Fibroblast of peridontal ligament (primary cell): ENCODE results near the gene GRB2.
"Not testable (repeated sequence)": the region's sequence is repeated elsewhere in the genome, so short reads cannot be mapped to it uniquely, and the experiment has no call there.

ENCODE experiments used
- DNase-seq: peaks from one replicate; pipeline ENCODE4 v3.0.0-alpha.2; 2010; ENCODE audit errors: extremely low read depth

The GRB2 gene

DNA sequence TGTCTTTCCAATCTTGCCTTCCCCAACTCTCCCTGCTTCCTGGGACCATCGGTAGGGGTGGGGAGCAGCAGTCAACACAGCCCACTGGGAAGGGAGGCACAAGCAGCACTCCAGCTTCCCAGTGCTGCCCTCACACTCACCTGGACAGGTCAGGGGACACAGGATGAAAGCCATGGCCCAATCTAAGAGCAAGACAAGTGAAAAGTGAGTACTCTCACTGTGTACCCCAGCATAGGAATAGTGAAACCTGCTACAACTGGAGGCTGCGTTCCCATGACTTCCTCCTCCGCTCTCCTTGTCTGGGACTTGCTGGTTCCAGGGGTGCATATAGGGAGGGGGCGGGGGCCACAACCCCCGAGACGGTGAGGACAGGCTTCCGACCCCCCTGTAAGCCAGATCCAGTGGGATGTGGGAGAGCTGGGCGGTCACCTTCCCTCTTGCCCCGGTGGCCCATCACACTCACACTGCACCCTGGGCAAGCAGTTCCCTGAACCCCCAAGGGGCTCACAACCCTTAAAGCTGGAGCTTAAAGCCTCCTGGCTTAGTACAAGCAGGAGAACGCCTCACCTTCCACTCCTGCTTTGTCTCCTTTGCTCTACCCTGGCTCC lies 86.8 kb downstream of the GRB2 start:
- DNase-seq = no peak

GRCh38 chr17:75318211-75318610 lies 87.3 kb downstream of the GRB2 start:
- no peak for DNase-seq

DNA sequence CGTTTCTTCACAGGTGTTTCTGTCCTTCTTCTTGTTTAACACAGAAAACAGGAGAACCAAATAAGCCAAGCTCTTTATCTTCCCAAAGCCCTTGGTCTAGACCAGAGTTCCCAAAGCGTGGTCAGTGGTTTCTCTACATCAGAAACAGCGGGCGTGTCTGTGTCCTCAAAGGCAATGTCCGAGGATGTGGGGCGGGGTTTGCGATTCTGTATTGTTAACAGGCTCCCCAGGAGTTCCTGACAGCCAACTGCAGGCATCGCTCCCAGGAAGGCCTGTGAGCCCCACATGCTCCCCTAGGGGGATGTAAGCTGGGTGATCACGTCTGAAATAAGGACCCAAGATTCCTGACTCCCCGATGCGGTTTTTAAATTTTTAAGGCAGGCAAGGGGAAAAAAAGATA lies 87.8 kb downstream of the GRB2 start:
- no peak for DNase-seq

GRCh38 chr17:75316253-75316652 lies 89.2 kb downstream of the GRB2 start:
- no peak for DNase-seq

DNA sequence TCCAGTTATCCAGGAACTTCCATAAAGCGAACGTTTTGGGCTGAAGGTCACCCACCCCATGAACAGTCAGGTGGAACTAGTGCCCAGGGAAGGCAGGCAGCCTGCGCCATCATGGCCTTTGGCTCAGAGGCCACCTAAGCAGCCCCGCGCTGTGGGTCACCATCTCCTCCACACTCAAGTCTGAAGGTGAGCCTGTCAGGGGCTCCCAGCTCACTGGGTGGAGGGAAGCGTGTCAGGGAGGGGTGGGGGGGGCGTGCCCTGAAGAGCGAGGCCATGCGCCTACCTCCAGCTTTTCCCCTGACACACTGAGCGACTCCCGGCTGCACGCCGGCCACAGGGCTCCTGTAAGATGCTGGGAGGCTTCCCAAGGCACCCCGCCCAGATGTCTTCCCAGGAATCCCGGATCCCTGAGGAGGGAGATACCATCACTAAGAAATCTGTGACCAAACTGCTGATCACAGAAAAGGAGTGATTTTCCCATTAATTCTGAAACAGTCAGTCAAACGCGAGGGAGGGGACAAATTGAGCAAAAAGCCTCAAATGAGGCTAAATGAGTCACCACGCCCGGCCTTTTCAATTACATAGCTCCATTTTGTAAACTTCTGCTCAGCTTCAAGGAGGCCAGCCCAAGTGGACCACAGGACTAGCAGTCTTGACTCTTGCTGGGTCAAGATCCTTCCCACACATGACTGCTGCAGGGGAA lies 89.8 kb downstream of the GRB2 start:
- DNase-seq = peak; percentile 67

DNA sequence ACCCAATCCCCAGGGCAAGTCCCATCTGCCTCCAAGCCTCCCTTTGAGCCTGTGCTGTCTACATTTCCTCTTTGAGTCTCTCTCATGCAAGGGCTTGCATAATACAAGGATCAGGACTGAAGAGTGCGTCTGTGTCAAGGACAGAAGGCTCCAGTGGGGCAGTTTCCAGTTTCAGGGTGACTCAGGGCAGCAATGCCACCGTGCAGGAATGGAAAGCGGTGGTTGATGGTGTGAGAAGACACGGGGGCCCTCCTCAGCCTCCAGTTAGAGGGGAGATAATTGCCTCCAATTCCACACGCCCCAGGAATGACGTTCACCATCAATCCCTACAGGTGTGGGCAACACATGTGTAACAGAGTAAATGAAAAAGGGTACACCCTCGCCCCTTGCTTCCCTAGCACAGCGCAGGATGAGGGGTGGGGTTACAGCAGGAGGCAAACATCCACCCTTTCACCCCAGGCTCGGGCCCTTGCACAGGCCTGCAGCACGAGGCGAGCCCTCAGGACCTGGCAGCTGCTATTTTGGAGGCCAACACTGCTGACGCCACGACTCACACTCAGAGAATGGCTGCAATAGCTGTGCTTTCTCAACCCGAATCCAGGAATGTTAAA lies 91.4 kb downstream of the GRB2 start:
- peak; percentile 52 for DNase-seq

DNA sequence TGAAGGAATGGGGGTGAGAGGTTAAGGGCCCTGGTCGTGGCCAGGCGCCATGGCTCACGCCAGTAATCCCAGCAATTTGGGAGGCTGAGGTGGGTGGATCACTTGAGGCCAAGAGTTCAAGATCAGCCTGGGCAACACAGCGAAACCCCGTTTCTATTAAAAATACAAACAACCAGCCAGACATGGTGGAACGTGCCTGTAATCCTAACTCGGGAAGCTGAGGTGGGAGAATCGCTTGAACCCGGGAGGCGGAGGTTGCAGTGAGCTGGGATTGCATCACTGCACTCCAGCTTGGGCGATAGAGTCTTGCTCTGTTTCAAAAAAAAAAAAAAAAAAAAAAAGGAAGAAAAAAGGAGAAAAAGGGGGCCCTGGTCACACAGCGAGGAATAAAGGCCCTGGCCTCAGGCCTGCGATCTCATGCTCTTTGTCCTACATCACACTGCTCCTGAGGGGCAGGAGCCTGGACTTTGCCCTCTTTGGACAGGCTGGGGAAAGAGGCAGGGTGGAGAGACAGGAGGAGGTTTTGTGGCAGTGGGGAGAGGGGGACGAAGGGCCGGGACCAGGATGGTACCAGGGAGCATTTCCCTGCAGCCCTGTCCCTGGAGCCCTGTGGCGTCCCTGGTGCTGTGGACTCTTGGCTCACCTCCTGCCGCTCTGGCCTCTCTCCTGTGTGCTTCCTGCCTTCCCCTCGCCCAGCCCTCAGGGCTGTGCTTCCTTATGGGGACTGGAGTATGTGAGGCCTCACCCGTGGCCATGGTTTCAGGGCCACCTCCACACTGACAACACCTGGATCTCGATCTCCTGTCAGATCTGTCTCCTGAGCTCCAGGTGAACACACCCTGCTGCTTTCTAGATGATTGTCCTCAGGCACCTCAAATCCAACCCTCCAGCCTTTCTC lies 96.5 kb downstream of the GRB2 start:
- DNase-seq = no peak

- DNase-seq = no peak
These were observed 97.3 kb downstream of the GRB2 start for GRCh38 chr17:75307957-75308731.

- DNase-seq = no peak
These were observed 103.8 kb downstream of the GRB2 start for GRCh38 chr17:75301502-75302206.

- DNase-seq = no peak
These were observed 104.4 kb downstream of the GRB2 start for GRCh38 chr17:75301049-75301448.

DNA sequence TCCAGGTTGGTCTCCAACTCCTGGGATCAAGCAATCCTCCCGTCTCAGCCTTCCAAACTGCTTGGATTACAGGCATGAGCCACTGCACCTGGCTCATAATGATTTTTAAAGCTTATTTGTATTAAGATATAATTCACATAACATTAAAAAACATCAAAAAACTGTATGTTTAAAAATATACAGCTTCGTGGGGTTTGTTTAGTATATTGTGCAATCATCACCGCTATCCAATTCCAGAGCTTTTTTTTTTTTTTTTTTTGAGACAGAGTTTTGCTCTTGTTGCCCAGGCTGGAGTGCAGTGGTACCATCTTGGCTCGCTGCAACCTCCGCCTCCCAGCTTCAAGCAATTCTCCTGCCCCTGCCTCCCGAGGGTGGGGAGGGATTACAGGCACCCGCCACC lies 105.2 kb downstream of the GRB2 start:
- DNase-seq = no peak

DNA sequence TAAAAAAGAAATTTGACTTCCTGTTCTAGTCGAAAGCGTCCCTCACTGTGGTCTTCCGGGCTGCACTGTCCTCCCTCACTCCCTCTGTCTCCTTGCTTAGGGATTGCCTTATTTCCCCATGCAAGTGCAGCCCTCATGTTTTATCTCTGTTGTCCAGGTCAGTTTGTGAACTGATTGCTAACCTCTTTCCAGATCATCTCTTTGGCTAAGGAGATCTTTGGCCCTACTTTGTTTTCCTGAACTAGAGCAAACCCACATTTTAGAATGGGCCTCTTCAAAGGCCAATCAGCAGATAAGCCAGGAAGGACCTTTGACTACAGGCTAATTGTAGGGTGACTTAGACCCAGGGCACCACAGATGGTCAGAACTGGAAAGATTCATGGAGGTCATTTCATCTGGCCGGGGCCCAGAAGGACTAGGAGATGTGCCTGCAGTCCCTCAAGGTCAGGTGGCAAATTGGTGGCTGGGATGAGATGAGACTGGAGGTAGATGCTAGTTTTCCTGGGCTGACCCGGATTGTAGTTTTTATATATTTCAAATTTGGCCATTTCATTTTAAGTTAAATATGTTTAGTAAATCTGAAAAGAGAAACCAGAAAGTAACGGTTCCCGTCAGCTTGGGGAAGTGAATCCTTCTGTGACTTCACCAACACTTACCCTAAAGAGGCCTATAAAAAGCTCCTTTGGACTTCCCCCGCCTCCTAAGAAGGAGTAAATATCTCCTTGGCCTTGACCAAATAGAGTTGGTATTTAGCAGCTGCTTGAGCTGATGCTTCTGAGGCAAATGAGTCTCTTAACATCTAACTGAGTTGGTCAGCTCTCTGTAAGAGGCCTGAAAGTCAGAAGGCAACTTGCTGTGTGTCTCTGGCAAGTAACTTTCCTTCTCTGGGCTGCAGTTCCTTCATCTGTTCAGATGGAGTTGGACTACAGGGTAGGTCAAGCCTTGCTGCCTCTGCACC lies 110.0 kb downstream of the GRB2 start:
- DNase-seq = no peak

DNA sequence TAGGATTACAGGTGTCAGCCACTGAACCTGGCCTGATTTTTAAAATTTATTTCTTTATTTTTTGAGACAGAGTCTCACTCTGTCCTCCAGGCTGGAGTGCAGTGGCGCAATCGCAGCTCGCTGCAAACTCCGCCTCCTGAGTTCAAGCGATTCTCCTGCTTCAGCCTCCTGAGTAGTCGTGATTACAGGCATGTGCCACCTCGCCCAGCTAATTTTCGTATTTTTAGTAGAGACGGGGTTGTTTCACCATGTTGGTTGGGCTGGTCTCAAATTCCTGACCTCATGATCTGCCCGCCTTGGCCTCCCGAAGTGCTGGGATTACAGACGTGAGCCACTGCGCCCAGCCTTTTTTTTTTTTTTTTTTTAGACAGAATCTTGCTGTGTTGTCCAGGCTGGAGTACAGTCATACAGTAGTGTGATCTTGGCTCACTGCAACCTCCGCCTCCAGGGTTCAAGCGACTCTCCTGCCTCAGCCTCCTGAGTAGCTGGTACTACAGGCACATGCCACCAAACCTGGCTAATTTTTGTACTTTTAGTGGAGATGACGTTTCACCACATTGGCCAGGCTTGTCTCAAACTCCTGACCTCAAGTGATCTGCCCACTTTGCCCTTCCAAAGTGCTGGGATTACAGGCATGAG lies 112.5 kb downstream of the GRB2 start:
- not testable (repeated sequence) for DNase-seq

GRCh38 chr17:75289832-75290337 lies 115.6 kb downstream of the GRB2 start:
- peak; percentile 70 for DNase-seq

DNA sequence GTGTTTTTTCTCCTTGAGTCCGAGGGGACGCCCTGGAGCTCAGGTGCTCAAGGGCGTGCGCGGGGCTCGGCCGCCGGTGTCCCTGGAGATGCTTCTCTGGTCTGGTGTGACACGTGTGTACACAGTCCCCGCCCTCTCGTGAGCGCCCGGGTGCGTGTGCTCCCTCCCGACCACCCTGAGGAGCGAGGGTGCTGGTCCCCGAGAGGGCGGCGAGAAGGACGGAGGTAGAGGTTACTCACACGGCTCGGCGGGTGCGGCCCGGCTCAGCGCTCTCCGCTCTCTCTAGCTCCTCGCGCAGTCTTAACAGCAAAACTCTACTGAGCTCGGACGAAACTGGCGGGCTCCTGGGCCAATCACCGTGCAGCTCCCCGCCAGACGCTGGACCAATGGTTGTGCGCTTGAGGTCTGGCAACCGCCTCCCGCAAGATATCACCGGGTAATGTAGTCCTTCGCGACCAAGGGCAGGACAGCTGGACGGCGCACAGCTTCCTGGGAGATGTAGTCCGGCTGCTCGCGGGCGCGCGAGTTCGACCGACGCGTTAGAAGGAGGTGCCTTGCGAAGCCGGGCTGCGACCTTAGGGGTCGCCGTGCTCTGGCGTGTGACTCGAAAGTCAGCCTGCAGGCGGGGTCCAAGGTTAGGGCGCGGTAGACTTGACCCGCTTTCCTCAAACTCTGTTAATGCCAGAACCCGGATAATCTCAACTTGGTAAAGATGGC lies 116.2 kb downstream of the GRB2 start, which contains the start of gene SLC25A19:
TSS of gene SLC25A19 (minus strand) at position 319 of the 717 bp plus-strand sequence. CDS start 2,669 bp downstream, outside the sequence.
- DNase-seq = peak; percentile 98

DNA sequence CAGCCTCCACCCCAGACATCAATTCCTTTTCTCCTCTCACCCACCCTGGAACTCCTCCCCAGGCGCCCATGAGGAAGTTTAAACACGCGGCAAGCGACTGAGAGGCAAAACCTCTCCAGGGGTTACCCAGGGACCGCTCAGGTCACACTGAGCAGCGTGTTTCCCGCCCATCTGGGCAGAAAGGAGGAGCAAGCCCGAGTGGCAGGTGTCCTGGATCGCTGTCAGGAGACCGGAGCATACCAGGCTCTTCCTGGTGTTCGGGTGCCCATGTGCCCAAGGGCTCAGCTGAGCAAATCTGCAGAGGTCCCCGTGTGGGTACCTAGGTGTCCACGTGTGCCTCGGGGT lies 116.7 kb downstream of the GRB2 start:
- DNase-seq = no peak

DNA sequence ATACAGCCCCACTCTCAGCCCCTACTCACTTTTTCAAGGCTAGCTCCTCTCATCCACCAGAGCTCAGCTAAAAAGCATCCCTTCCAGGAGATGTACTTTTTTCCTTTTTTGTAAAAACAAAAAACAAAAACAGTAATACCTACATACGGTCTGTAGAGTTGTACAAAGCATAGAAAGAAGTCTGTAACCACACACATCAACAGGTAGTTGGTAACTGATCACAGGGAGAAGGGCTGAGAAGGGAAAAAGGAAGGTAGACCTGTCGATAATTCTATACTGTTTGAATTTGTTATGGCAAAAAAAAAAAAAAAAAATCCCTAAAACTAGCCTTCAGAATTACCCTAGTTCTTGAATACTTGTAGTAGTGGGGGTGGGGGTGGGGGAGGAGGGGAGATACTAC lies 117.1 kb downstream of the GRB2 start:
- no peak for DNase-seq

DNA sequence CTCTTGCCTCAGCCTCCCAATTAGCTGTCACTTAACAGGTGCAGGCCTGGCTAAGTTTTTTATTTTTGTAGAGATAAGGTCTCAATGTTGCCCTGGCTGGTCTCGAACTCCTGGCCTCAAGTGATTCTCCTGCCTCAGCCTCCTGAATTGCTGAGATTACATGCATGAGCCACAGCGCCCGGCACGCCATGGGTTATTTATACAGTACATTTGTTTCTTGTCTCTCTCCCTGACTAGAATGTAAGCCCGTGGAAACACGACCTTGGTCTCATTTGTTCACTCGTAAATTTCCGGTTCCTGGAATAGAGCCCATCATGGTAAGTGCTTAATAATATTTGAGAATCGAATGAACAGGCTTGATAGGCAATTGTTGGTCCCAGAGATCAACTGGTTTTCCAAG lies 118.3 kb downstream of the GRB2 start:
- DNase-seq = no peak
